Tibial nerve (tissue), 4 donors: Measurements from ENCODE around the gene C10orf67. TPM values are rescaled to one million over a fixed set of nuclear protein-coding genes. Genes with fewer than 3 reads are reported as not detected.

Experiments used
- DNase-seq, 2 donors: peaks; one replicate each; pipeline ENCODE4 v3.0.0-alpha.2; 2019; ENCODE audit warnings: low spot score in 2 of 2
- H3K27ac ChIP-seq, 4 donors: fragments of 200-600 bp; sonication (generic) in 3 of 4; one replicate each; pipeline ENCODE4 v1.5.1; 2017 to 2019; ENCODE audit warnings: mild to moderate bottlenecking in 1 of 4
- H3K27me3 ChIP-seq, 2 donors: fragments of 200-600 bp; sonication (generic) in 1 of 2; one replicate each; pipeline versions ENCODE4 v1.5.1 to v1.6.0; 2017 to 2019
- H3K36me3 ChIP-seq, 3 donors: fragments of 200-600 bp; sonication (generic); one replicate each; pipeline ENCODE4 v1.5.1; 2018 to 2019
- H3K4me1 ChIP-seq, 4 donors: fragments of 200-600 bp; sonication (generic) in 3 of 4; one replicate each; pipeline ENCODE4 v1.5.1; 2017 to 2019
- H3K4me3 ChIP-seq, 4 donors: fragments of 200-600 bp; sonication (generic) in 3 of 4; one replicate each; pipeline ENCODE4 v1.5.1; 2017 to 2019; ENCODE audit warnings: mild to moderate bottlenecking in 1 of 4, moderate library complexity in 1 of 4
- H3K9me3 ChIP-seq, 4 donors: fragments of 200-600 bp; sonication (generic) in 3 of 4; one replicate each; pipeline ENCODE4 v1.5.1; 2017 to 2019
- EP300 ChIP-seq, 2 donors: sonication (generic); formaldehyde crosslinking; IDR thresholded peaks; one replicate each; pipeline ENCODE4 v1.6.1; 2017; ENCODE audit warnings: antibody characterized with exemption in 2 of 2, mild to moderate bottlenecking in 1 of 2
- POLR2A ChIP-seq, 2 donors: fragments of 450-650 bp; IDR thresholded peaks; one replicate each; pipeline ENCODE4 v1.6.1; 2017; ENCODE audit warnings: antibody characterized with exemption in 2 of 2, mild to moderate bottlenecking in 2 of 2, moderate library complexity in 2 of 2
- WGBS, 2 donors: methylation state at CpG; one replicate each; pipeline ENCODE4 v1.1.5; 2018; 5-methylcytosine and 5-hydroxymethylcytosine counted together
- total RNA-seq, 4 donors: library from RNA; depleted of rRNA; stranded (reverse); fragments of >200 nt; gene quantifications; one replicate each; pipeline ENCODE4 v1.1.0, GENCODE V29; 2016
- TF ChIP-seq, protein P1 (sequence below), 5 experiments: fragments of 200-600 bp in 3 of 5; fragments of 450-650 bp in 2 of 5; sonication (generic) in 3 of 5; IDR thresholded peaks; one replicate each; pipeline ENCODE4 v1.5.1; 2016 to 2019; ENCODE audit warnings: antibody characterized with exemption in 5 of 5, mild to moderate bottlenecking in 3 of 5, moderate library complexity in 2 of 5

Gene C10orf67
- total RNA-seq, 4 donors from 2014 or later: 0.30 to 1.6 (median 0.64) TPM

DNA sequence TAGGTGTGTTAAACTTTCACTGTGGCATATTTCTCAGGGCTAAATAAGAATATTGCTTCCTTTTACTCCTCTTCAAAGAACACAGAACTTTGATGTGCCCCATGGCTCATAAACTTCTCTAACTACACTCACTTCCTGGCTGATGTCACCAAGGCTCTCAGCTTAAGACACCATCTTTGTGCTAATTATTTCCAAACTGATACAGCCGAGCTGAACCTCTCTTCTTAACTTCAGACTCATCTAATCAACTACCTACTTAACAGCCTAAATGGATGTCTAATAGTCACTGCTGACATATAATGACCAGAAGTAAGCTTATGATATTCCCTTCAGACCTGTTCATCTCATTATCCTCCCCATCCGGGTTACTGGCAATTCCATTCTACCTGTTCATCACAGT is 3.6 kb downstream of the C10orf67 start:
- Histone ChIP-seq H3K9me3 (no peaks in the 10 kb centered on the region), H3K27me3 (peaks cover 0 to 5% of the 10 kb centered on the region in 2 donors), H3K4me3 (no peak overlapping the region), H3K4me1 (peaks cover 0 to 21% (median 0%) of the 10 kb centered on the region in 4 donors), H3K27ac (no peak overlapping the region), H3K36me3 (no peaks in the 10 kb centered on the region)
- 40 to 46% methylated on average over 2 of the region's 2 CpGs for WGBS, 2 donors
- TF ChIP-seq EP300 (IDR thresholded peaks at IDR 0.05): no peak
- TF ChIP-seq POLR2A (IDR thresholded peaks at IDR 0.05): no peak
- TF ChIP-seq, protein P1, sequence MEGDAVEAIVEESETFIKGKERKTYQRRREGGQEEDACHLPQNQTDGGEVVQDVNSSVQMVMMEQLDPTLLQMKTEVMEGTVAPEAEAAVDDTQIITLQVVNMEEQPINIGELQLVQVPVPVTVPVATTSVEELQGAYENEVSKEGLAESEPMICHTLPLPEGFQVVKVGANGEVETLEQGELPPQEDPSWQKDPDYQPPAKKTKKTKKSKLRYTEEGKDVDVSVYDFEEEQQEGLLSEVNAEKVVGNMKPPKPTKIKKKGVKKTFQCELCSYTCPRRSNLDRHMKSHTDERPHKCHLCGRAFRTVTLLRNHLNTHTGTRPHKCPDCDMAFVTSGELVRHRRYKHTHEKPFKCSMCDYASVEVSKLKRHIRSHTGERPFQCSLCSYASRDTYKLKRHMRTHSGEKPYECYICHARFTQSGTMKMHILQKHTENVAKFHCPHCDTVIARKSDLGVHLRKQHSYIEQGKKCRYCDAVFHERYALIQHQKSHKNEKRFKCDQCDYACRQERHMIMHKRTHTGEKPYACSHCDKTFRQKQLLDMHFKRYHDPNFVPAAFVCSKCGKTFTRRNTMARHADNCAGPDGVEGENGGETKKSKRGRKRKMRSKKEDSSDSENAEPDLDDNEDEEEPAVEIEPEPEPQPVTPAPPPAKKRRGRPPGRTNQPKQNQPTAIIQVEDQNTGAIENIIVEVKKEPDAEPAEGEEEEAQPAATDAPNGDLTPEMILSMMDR (IDR thresholded peaks at IDR 0.05): no peak
- DNase-seq: no peak

GRCh38 chr10:23340354-23340753 is 4.2 kb downstream of the C10orf67 start:
- peaks cover 0 to 5% of the 10 kb centered on the region in 2 donors for H3K27me3 ChIP-seq
- no peak overlapping the region for H3K27ac ChIP-seq
- peaks cover 0 to 19% (median 0%) of the 10 kb centered on the region in 4 donors for H3K4me1 ChIP-seq
- 68 to 86% methylated on average over 4 of the region's 4 CpGs for WGBS, 2 donors
- H3K4me3 ChIP-seq: no peak overlapping the region
- no peak for DNase-seq
- no peak for TF ChIP-seq EP300 (IDR thresholded peaks at IDR 0.05)
- no peak for TF ChIP-seq POLR2A (IDR thresholded peaks at IDR 0.05)
- TF ChIP-seq, protein P1 (IDR thresholded peaks at IDR 0.05): no peak
- no peaks in the 10 kb centered on the region for H3K9me3 ChIP-seq
- H3K36me3 ChIP-seq: no peaks in the 10 kb centered on the region

GRCh38 chr10:23338886-23339285 is 5.7 kb downstream of the C10orf67 start:
- TF ChIP-seq POLR2A (IDR thresholded peaks at IDR 0.05): no peak
- TF ChIP-seq, protein P1 (IDR thresholded peaks at IDR 0.05): no peak
- no peaks in the 10 kb centered on the region for H3K36me3 ChIP-seq
- H3K4me3 ChIP-seq: no peak overlapping the region
- DNase-seq: no peak
- WGBS, 2 donors: 30 to 41% methylated on average over 1 of the region's 1 CpG
- no peak overlapping the region for H3K27ac ChIP-seq
- peaks cover 0 to 6% (median 0%) of the 10 kb centered on the region in 4 donors for H3K4me1 ChIP-seq
- no peaks in the 10 kb centered on the region for H3K9me3 ChIP-seq
- H3K27me3 ChIP-seq: no peaks in the 10 kb centered on the region

DNA sequence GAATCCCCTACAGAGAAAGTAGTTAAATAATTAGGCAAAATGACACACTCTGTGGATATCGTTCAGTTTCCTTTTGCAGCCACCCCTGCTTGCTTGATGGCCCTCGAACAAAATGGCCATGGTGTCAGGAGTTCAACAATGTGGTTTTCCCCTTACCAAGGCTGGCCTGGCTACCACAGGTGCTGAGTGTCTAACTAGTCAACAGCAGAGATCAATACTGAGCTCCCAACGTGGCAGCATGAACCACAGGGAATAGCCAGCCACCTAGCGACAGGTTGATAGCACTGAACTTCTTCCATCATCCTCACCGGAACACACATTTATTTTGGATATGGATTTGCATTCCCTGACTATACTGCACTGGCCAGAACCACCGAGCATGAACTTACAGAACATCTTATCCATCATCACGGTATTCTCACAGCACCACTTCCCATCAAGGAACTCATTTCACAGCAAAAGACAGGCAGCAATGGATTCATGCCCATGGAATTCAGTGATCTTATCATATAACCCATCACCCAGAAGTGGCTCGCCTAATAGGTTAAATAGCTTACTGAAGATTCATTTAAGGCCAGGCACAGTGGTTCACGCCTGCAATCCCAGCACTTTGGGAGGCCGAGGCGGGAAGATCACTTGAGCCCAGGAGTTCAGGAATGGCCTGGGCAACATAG is 6.3 kb downstream of the C10orf67 start:
- no peak for DNase-seq
- Histone ChIP-seq H3K36me3 (no peaks in the 10 kb centered on the region), H3K9me3 (no peaks in the 10 kb centered on the region), H3K27me3 (no peaks in the 10 kb centered on the region), H3K4me3 (no peak overlapping the region), H3K27ac (no peak overlapping the region), H3K4me1 (peaks cover 0 to under 1% (median 0%) of the 10 kb centered on the region in 4 donors)
- 83 to 84% methylated on average over 11 of the region's 11 CpGs for WGBS, 2 donors
- TF ChIP-seq, protein P1 (IDR thresholded peaks at IDR 0.05): no peak
- no peak for TF ChIP-seq EP300 (IDR thresholded peaks at IDR 0.05)
- TF ChIP-seq POLR2A (IDR thresholded peaks at IDR 0.05): no peak

- no peak for DNase-seq
- Histone ChIP-seq H3K27me3 (no peaks in the 10 kb centered on the region), H3K4me1 (no peaks in the 10 kb centered on the region), H3K9me3 (no peaks in the 10 kb centered on the region), H3K4me3 (no peak overlapping the region), H3K27ac (no peak overlapping the region), H3K36me3 (no peaks in the 10 kb centered on the region)
- TF ChIP-seq, protein P1 (IDR thresholded peaks at IDR 0.05): no peak
- TF ChIP-seq EP300 (IDR thresholded peaks at IDR 0.05) (no peak), POLR2A (IDR thresholded peaks at IDR 0.05) (no peak)
- 83 to 97% methylated on average over 1 of the region's 1 CpG for WGBS, 2 donors
These were observed 7.0 kb downstream of the C10orf67 start for GRCh38 chr10:23337616-23338015.
